GM19193 (cell line): ENCODE data around the gene MUC3A.

ENCODE experiments used
- POLR2A ChIP-seq: IDR thresholded peaks from 4 replicates; pipeline ENCODE4 v1.6.1; 2011; ENCODE audit not compliant: insufficient read depth, insufficient read length; ENCODE audit errors: extremely low read depth

The MUC3A gene, protein sequence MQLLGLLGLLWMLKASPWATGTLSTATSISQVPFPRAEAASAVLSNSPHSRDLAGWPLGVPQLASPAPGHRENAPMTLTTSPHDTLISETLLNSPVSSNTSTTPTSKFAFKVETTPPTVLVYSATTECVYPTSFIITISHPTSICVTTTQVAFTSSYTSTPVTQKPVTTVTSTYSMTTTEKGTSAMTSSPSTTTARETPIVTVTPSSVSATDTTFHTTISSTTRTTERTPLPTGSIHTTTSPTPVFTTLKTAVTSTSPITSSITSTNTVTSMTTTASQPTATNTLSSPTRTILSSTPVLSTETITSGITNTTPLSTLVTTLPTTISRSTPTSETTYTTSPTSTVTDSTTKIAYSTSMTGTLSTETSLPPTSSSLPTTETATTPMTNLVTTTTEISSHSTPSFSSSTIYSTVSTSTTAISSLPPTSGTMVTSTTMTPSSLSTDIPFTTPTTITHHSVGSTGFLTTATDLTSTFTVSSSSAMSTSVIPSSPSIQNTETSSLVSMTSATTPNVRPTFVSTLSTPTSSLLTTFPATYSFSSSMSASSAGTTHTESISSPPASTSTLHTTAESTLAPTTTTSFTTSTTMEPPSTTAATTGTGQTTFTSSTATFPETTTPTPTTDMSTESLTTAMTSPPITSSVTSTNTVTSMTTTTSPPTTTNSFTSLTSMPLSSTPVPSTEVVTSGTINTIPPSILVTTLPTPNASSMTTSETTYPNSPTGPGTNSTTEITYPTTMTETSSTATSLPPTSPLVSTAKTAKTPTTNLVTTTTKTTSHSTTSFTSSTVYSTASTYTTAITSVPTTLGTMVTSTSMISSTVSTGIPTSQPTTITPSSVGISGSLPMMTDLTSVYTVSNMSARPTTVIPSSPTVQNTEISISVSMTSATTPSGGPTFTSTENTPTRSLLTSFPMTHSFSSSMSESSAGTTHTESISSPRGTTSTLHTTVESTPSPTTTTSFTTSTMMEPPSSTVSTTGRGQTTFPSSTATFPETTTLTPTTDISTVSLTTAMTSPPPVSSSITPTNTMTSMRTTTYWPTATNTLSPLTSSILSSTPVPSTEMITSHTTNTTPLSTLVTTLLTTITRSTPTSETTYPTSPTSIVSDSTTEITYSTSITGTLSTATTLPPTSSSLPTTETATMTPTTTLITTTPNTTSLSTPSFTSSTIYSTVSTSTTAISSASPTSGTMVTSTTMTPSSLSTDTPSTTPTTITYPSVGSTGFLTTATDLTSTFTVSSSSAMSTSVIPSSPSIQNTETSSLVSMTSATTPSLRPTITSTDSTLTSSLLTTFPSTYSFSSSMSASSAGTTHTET (N-terminal part only)

DNA sequence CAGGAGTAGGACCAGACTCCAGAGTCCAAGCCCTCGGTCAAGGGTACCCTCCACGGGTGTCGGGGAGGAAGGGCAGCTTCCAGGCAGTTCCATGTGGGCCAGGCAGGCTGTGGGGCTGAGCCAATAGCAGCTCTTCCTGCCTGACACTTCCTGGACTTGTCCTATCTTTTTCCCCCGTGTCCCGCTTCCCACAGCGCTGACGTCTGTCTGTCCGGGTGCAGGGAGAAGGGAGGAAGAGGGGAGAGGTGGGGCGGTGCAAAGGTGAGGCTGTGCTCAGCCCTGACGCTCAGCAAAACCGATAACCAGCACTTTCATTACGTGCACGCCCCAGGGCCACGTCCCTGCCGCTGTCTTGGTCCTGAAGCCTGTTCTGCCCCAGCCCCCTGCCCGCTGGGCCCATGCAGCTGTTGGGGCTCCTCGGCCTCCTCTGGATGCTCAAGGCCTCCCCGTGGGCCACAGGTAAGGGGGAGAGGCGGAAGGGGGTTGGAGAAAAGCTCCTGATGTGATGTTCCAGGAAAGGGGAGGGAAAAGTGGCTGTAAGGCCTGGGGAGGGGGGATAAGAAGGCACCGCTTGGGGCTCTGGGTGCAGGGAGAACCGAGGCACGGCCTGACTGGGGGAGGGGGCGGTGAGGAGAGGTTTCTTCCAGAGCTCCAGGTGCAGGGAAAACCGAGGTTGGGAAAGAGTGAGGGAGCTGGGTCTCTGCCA lies at the start of gene MUC3A:
Gene MUC3A (plus strand): TSS at position 308 of the 706 bp plus-strand sequence. CDS start 91 bp downstream, at position 399.
- no peak for TF ChIP-seq POLR2A

GRCh38 chr7:100900978-100901377 lies 48.4 kb upstream of the MUC3A start:
- no peak for TF ChIP-seq POLR2A

GRCh38 chr7:100901921-100902332 lies 47.4 kb upstream of the MUC3A start:
- no peak for TF ChIP-seq POLR2A

DNA sequence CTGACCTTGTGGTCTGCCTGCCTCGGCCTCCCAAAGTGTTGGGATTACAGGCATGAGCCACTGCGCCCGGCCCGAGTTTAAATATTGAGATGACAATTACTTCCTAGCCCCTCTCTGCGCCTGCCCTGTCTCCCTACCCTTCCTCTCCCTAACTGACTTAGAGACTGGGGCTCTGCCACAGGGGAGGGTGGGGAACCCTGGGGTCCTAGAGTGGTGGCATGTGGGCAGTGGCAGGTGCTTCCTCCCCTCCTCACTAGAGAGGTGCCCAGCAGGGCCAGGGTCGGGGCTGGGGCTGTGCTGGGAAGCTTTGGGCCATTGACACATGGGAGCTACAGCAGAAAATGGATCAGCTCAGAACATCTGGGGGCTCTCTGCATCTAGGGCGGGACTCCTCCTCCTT lies 46.7 kb upstream of the MUC3A start:
- no peak for TF ChIP-seq POLR2A

DNA sequence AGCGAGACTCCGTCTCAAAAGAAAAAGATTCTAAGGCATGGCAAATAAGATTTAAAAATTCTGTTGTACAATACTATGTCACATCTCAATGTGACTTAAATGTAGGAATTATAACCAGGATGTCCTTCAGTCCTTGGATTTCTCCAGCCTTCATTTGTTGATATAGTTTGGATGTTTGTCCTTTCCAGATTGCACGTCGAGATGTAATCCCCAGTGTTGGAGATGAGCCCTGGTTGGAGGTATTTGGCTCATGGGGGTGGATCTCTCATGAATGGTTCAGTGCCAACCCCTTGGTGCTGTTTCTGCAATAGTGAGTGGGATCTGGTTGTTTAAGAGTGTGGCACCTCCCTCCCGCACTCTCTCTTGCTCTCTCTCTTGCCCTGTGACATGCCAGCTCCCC lies 40.8 kb upstream of the MUC3A start:
- no peak for TF ChIP-seq POLR2A

GRCh38 chr7:100911484-100911883 lies 37.9 kb upstream of the MUC3A start:
- no peak for TF ChIP-seq POLR2A

DNA sequence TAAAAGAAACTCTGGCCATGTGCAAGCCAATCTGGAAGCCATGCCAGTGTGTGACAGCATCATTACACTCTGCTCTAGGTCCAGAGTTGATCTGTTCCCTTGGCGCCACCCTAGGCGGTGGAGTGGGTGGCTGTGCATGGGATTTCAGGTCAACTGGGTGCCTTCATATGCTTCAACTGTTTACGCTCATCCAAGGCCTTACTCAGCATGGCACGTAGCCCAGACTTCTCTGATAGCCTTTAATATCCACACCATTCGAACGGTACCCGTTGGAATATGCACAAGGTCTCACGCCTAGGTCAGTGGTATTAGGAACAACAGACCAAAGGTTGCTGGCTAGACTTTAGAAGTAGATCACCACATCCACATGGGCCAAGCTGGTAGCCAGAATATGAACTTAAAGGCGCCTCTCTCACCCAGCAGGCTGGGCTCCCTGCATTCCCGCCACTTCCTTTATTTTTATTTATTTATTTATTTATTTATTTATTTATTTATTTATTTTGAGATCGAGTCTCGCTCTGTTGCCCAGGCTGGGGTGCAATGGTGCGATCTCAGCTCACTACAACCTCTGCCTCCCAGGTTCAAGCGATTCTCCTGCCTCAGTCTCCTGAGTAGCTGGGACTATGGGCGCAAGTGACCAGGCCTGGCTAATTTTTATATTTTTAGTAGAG lies 35.0 kb upstream of the MUC3A start:
- TF ChIP-seq POLR2A: no peak

DNA sequence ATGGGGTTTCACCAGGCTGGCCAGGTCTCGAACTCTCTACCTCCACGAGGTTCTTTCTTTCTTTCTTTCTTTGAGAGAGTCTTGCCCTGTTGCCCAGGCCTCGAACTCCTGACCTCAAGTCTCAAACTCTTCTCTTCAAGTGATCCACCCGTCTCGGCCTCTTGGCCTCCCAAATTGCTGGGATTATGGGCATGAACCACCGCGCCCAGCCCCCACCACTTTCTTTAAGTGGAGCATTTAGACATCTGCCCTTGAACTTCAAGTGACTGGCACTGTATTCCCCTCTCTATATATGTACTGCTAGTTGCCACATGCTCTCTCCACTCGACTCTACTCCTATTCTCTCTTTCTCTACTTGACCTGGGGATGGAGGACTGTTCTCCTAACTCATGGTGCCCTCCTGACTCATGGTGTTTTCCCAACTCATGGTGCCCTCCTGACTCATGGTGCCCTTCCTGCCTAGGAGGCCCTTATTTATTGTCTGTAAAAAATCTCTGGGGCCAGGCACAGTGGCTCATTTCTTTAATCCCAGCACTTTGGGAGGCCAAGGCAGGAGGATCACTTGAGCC lies 34.4 kb upstream of the MUC3A start:
- no peak for TF ChIP-seq POLR2A

DNA sequence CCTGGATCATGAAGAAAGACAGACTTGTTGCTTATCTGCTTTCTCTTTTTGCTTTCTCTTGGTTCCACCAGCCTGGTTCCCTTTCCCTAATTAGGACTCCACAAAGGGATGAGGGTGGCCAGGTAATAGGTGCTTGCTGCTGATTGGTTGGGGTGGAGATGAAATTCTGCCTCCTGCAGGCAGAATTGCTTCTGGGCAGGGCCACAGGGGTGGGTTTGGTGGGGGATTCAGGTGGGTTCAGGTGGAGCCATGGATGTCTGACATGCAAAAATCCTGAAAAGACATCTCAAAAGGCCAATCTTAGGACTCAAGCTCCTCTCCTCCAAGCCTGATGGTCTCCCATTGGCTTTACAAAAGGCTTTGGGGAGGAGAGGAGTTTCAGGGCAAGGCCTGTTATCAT lies 28.3 kb upstream of the MUC3A start:
- TF ChIP-seq POLR2A: no peak

DNA sequence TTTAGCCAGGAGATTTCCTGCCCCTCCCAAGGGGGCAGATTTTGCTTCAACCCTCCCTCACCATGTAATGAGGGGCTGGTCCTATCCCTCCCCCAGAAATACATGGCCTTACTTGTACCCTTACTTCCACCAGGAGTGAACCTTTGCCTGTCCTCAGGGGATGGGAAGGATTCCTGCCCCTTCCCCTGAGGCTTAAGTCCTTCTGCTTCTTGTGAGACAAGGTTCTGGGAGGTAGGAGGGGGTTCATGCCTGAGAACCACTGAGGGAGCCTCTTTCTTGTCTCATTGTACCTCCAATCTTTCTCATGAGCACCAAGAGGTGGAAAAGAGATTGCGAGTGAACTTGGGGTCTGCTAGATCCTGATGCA lies 19.5 kb upstream of the MUC3A start:
- TF ChIP-seq POLR2A: no peak

GRCh38 chr7:100933734-100934133 lies 15.6 kb upstream of the MUC3A start:
- no peak for TF ChIP-seq POLR2A

DNA sequence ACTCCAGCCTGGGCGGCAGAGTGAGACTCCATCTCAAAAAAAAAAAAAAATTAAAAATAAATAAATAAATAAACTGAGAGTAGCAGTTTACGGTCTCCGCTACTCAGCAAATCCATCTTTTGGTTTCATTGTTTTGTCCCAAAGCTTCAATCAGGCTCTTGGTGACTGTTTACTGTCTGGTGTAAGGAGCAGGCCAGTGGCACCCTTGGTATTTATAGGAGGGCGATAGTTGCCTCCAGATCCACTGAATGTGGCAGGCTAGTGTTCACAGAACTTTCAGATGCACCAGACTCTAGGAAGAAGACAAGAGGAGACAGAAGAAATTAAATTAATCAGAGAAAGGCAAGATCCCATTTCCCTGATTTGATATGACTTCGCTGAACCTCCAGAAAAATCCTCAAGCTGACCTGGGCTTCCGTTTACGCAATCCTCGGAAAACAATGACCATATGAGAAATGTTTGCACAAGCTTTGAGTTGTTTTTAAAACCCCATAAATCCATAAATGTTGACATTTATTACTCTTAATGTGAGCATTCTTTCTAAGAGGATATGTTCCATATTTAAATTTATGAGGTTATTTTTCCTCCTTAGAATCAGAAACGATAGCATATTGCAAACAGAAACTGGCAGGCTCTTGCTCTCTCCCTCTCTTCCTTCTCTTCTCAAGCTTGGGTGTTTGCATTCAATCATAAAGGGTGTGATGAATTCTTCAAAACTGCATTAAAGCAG lies 7.1 kb upstream of the MUC3A start:
- TF ChIP-seq POLR2A: no peak

DNA sequence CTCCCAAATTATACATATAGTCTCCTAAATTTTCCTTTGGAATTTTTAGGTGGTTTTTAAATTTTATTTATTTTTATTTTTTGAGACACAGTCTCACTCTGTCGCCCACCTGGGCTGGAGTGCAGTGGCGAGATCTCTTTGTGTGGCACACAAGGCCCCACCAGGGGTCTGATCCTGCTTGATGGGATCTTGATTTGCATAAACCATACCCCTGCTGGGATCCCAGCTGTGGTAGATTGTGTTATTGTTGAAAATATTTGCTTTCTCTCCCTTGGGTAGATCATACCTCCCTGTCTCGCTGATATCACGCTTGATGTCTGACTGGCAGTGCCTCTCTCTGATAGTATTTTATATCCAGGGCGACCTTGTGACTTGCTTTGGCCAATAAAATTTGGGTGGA lies 5.6 kb upstream of the MUC3A start:
- TF ChIP-seq POLR2A: no peak
